ENCODE data around the gene CCL20. TPM values are rescaled to one million over a fixed set of nuclear protein-coding genes. Genes with fewer than 3 reads are reported as not detected.

The CCL20 gene
- total and polyA plus RNA-seq, 2 of the 8 experiments (the other 6 are each of a cell fraction or from before 2014, with no cell fraction given), result not detected

DNA sequence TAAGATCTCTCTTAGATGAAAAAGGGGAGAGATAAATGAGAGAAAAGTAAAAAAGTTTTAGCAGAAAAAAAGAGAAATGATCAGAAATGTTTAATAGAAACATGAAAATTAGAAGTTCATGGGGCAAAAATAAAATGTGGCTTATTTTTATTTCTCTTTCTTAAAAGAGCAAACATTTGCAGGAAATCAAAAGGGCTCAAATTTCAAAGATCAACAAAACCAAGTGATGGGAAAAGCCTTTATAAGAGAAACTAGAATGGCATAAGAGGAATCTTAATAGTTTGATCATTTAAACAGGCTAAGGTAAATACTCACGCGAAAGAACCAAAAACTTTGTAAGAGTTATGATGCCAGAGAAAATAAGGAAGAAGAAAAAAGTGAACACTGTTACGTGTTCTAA lies 34.5 kb downstream of the CCL20 start (continued):
- TF ChIP-seq TAF7 (optimal IDR thresholded peaks at IDR 0.05; ENCODE audit: borderline replicate concordance, low read depth, low read length) (no peak), ZNF274 (IDR thresholded peaks at IDR 0.05; ENCODE audit: borderline replicate concordance, extremely low read depth, low read length) (no peak)

Measured in H1 (cell line).